ENCODE results near the gene CACNA1I. TPM values are rescaled to one million over a fixed set of nuclear protein-coding genes. Genes with fewer than 3 reads are reported as not detected.

The CACNA1I gene
- total and polyA plus RNA-seq, 2 experiments from 2014 or later = 0.42 to 2.4 TPM

DNA sequence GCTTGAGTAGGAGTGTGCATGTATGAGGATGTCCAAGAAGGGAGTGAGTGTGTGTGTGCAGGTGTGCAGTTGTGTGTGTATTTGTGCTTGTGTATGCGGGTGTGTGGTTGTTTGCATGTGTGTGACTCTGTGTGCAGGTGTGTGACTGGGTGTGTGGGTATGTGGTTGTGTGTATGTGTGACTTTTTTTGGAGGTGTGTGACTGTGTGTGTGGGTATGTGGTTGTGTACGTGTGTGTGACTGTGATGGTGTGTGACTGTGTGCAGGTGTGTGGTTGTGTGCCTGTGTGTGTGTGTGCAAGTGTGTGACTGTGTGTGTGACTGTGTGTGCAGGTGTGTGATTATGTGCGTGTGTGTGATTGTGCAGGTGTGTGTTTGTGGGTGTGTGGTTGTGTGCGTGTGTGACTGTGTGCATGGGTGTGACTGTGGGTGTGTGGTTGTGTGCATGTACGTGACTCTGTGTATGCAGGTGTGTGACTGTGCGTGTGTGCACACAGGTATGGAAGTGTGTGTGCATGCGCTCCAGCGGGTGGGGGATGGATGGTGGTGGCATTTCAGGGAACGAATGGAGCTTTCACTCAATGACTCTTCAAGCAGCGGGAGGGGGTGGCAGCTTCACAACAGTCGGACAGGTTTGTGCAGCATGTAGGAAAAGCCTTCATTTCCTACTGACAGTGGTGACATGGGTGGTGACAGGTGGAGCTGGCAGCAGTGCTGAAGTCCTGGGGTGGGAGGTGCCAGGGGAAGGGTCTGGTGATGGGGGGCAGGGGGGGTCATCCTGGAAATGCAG lies 47.6 kb downstream of the CACNA1I start (continued):
- TF ChIP-seq EZH2 (IDR thresholded peaks at IDR 0.05; ENCODE audit: low read depth, unreplicated experiment) = no peak
- no peak for TF ChIP-seq CREB1 (CRISPR knock-in tag; IDR thresholded peaks at IDR 0.05; ENCODE audit: low read depth)
- TF ChIP-seq, protein P1, sequence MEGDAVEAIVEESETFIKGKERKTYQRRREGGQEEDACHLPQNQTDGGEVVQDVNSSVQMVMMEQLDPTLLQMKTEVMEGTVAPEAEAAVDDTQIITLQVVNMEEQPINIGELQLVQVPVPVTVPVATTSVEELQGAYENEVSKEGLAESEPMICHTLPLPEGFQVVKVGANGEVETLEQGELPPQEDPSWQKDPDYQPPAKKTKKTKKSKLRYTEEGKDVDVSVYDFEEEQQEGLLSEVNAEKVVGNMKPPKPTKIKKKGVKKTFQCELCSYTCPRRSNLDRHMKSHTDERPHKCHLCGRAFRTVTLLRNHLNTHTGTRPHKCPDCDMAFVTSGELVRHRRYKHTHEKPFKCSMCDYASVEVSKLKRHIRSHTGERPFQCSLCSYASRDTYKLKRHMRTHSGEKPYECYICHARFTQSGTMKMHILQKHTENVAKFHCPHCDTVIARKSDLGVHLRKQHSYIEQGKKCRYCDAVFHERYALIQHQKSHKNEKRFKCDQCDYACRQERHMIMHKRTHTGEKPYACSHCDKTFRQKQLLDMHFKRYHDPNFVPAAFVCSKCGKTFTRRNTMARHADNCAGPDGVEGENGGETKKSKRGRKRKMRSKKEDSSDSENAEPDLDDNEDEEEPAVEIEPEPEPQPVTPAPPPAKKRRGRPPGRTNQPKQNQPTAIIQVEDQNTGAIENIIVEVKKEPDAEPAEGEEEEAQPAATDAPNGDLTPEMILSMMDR (conservative IDR thresholded peaks at IDR 0.05; ENCODE audit: low read depth in 2 of 2) = no peak
- no peak for TF ChIP-seq NANOG (IDR thresholded peaks at IDR 0.05; ENCODE audit: borderline replicate concordance)
- no peak for TF ChIP-seq EZH2phosphoT487 (IDR thresholded peaks at IDR 0.05; ENCODE audit: unreplicated experiment)
- TF ChIP-seq ZNF114 (CRISPR knock-in tag; IDR thresholded peaks at IDR 0.05) = no peak
- no peak for TF ChIP-seq STAT1 (IDR thresholded peaks at IDR 0.05; ENCODE audit: unreplicated experiment)
- no peak for TF ChIP-seq POLR2AphosphoS5 (IDR thresholded peaks at IDR 0.05; ENCODE audit: low read depth)
- TF ChIP-seq, protein P2, sequence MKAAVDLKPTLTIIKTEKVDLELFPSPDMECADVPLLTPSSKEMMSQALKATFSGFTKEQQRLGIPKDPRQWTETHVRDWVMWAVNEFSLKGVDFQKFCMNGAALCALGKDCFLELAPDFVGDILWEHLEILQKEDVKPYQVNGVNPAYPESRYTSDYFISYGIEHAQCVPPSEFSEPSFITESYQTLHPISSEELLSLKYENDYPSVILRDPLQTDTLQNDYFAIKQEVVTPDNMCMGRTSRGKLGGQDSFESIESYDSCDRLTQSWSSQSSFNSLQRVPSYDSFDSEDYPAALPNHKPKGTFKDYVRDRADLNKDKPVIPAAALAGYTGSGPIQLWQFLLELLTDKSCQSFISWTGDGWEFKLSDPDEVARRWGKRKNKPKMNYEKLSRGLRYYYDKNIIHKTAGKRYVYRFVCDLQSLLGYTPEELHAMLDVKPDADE (IDR thresholded peaks at IDR 0.05) = no peak

DNA sequence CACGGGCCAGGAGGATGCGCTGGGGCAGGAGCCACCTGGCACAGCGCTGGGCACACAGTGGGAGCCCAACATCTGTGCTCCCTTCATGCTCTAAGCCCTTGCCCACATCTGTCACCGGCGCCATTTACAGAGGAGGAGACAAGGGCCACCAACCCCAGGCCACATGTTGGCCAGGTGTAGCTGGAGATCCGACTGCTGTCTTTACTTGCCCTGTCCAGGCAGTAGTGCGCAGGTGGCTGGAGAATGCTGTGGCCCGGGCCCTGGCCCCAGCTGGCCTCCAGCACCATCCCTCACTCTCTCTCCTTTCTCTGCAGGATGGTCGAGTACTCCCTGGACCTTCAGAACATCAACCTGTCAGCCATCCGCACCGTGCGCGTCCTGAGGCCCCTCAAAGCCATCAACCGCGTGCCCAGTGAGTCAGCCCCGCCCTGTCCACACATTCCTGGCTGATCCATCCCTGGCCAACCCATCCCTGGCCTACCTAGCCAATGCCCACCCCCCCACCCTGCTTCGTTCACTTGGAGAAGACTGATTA lies 48.5 kb downstream of the CACNA1I start:
- Mint-ChIP-seq H3K9me3 (no peaks in the 10 kb centered on the region), H3K36me3 (ENCODE audit: low read depth) (no peaks in the 10 kb centered on the region), H3K4me1 (peaks cover 14% of the 10 kb centered on the region), H3K27me3 (ENCODE audit: insufficient read depth, low read depth, poor library complexity) (peaks cover 2% of the 10 kb centered on the region), H3K27ac (no peak overlapping the region), H3K4me3 (no peak overlapping the region)
- no peak for DNase-seq (ENCODE audit: low spot score)
- ATAC-seq = no peak
- no peaks in the 10 kb centered on the region for H3F3A ChIP-seq (replicated peaks; ENCODE audit: low read depth)
- H3K4me1 ChIP-seq (ENCODE audit: insufficient read depth) = no peaks in the 10 kb centered on the region
- H3K27ac ChIP-seq (ENCODE audit: low read depth) = no peak overlapping the region
- H3K36me3 ChIP-seq (ENCODE audit: insufficient read depth) = no peaks in the 10 kb centered on the region
- H3K79me2 ChIP-seq (replicated peaks; ENCODE audit: insufficient read depth) = no peaks in the 10 kb centered on the region
- H3K9me2 ChIP-seq (ENCODE audit: insufficient read depth) = no peaks in the 10 kb centered on the region
- no peak overlapping the region for H3K4me3 ChIP-seq
- H2AFZ ChIP-seq = no peak overlapping the region
- H3K27me3 ChIP-seq (ENCODE audit: insufficient read depth) = no peaks in the 10 kb centered on the region
- H3K4me2 ChIP-seq = no peak overlapping the region
- H4K20me1 ChIP-seq (replicated peaks; ENCODE audit: insufficient read depth) = no peaks in the 10 kb centered on the region
- TF ChIP-seq ZNF331 (CRISPR knock-in tag; IDR thresholded peaks at IDR 0.05; ENCODE audit: low read depth) (no peak), EZH2phosphoT487 (IDR thresholded peaks at IDR 0.05; ENCODE audit: unreplicated experiment) (no peak), NANOG (IDR thresholded peaks at IDR 0.05; ENCODE audit: borderline replicate concordance) (no peak), ZNF114 (CRISPR knock-in tag; IDR thresholded peaks at IDR 0.05) (no peak), STAT1 (IDR thresholded peaks at IDR 0.05; ENCODE audit: unreplicated experiment) (no peak), EZH2 (IDR thresholded peaks at IDR 0.05; ENCODE audit: low read depth, unreplicated experiment) (no peak), JUNB (IDR thresholded peaks at IDR 0.05; ENCODE audit: unreplicated experiment) (no peak)
- TF ChIP-seq, protein P3, sequence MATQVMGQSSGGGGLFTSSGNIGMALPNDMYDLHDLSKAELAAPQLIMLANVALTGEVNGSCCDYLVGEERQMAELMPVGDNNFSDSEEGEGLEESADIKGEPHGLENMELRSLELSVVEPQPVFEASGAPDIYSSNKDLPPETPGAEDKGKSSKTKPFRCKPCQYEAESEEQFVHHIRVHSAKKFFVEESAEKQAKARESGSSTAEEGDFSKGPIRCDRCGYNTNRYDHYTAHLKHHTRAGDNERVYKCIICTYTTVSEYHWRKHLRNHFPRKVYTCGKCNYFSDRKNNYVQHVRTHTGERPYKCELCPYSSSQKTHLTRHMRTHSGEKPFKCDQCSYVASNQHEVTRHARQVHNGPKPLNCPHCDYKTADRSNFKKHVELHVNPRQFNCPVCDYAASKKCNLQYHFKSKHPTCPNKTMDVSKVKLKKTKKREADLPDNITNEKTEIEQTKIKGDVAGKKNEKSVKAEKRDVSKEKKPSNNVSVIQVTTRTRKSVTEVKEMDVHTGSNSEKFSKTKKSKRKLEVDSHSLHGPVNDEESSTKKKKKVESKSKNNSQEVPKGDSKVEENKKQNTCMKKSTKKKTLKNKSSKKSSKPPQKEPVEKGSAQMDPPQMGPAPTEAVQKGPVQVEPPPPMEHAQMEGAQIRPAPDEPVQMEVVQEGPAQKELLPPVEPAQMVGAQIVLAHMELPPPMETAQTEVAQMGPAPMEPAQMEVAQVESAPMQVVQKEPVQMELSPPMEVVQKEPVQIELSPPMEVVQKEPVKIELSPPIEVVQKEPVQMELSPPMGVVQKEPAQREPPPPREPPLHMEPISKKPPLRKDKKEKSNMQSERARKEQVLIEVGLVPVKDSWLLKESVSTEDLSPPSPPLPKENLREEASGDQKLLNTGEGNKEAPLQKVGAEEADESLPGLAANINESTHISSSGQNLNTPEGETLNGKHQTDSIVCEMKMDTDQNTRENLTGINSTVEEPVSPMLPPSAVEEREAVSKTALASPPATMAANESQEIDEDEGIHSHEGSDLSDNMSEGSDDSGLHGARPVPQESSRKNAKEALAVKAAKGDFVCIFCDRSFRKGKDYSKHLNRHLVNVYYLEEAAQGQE (IDR thresholded peaks at IDR 0.05; ENCODE audit: unreplicated experiment) = no peak
- TF ChIP-seq, protein P2 (IDR thresholded peaks at IDR 0.05) = no peak

Data from GM23338 (cell line).